ENCODE measurements around the gene PPP1R3E.
"Not testable (repeated sequence)": the region's sequence is repeated elsewhere in the genome, so short reads cannot be mapped to it uniquely, and the experiment has no call there.

PPP1R3E gene

GRCh38 chr14:23302290-23303225 lies at the start of gene PPP1R3E:
Gene PPP1R3E, minus strand, starts transcription at chr14:23302859. Its CDS starts 283 bp downstream, at chr14:23302576.
- DNase-seq (ENCODE audit: low read depth): peak; percentile 62

DNA sequence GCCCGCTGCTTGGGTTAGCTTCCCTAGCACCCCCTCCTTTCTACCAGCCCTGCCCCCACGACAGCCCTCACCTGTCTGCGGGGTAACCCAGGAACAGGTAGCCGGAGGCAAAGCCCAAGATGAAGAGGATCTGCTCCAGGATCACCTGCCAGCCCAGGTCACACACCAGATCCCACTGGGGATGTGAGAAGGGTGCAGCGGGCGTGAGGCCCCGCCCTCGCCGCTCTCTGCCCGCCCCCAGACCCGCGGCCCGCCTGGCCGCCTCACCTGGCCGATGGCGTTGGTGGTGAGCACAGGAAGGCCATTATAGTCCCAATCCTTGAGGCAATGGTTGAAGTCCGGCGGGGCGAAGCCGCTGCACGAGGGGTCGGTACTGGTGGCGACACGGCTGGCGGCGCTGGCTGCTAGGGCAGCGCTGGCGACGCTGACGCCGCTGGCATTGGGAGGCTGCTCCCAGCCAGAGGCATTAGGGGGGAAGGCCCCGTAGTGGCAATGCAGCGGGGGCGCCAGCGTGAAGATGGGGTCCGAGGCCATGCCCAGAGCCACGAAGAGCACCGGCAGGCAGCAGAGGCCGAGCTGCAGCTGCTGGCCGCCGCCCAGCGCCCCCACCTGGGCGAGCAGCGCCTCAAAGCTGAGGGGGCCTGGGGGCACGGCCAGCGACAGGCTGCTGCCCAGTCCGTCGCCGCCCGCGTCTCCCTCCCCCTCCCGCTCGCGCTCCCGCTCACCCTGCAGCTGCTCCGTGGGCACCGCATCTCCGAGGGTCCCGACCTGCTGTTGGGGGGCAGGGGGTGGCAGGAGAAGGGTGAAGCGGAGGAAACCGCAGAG lies 49.2 kb upstream of the PPP1R3E start:
- DNase-seq (ENCODE audit: low read depth): no peak

GRCh38 chr14:23349156-23349845 lies 46.6 kb upstream of the PPP1R3E start:
- no peak for DNase-seq (ENCODE audit: low read depth)

GRCh38 chr14:23348297-23348655 lies 45.6 kb upstream of the PPP1R3E start:
- DNase-seq (ENCODE audit: low read depth): no peak

- no peak for DNase-seq (ENCODE audit: low read depth)
Observed at GRCh38 chr14:23347406-23348296, 45.0 kb upstream of the PPP1R3E start.

GRCh38 chr14:23346693-23347405 lies 44.2 kb upstream of the PPP1R3E start:
- no peak for DNase-seq (ENCODE audit: low read depth)

- no peak for DNase-seq (ENCODE audit: low read depth)
Observed at GRCh38 chr14:23345987-23346692, 43.5 kb upstream of the PPP1R3E start.

DNA sequence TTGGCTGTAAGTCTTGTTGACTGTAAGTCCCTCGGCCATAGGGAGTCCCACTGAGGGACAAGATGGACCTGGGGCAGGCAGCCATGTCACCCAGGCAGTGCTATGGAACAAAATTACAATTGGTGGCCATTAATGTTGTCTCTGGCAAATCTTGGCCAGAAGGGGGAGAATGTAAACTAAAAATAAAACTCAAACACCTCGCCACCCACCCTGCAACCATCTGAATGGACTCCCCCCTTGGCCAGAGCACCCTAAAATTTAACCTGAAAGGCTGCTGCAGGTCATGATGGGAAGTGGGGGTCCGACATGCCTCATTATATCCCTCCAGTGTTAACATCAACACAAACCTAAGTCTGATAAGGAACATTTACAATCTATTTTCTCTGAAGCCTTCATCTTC lies 41.8 kb upstream of the PPP1R3E start:
- DNase-seq (ENCODE audit: low read depth): no peak

GRCh38 chr14:23339506-23340268 lies 37.0 kb upstream of the PPP1R3E start:
- DNase-seq (ENCODE audit: low read depth): no peak

- no peak for DNase-seq (ENCODE audit: low read depth)
Observed at GRCh38 chr14:23335623-23336022, 33.0 kb upstream of the PPP1R3E start.

- peak; percentile 79 for DNase-seq (ENCODE audit: low read depth)
Observed at GRCh38 chr14:23327947-23328744, 25.5 kb upstream of the PPP1R3E start.

- no peak for DNase-seq (ENCODE audit: low read depth)
Observed at GRCh38 chr14:23326491-23327332, 24.1 kb upstream of the PPP1R3E start.

DNA sequence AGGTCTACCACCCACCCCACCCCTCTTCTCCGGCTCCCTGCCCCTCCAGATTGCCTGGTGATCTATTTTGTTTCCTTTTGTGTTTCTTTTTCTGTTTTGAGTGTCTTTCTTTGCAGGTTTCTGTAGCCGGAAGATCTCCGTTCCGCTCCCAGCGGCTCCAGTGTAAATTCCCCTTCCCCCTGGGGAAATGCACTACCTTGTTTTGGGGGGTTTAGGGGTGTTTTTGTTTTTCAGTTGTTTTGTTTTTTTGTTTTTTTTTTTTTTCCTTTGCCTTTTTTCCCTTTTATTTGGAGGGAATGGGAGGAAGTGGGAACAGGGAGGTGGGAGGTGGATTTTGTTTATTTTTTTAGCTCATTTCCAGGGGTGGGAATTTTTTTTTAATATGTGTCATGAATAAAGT lies 23.1 kb upstream of the PPP1R3E start:
- DNase-seq (ENCODE audit: low read depth): not testable (repeated sequence)

- DNase-seq (ENCODE audit: low read depth): no peak
Observed at GRCh38 chr14:23324993-23325392, 22.3 kb upstream of the PPP1R3E start.

GRCh38 chr14:23324455-23324846 lies 21.8 kb upstream of the PPP1R3E start:
- DNase-seq (ENCODE audit: low read depth): no peak

DNA sequence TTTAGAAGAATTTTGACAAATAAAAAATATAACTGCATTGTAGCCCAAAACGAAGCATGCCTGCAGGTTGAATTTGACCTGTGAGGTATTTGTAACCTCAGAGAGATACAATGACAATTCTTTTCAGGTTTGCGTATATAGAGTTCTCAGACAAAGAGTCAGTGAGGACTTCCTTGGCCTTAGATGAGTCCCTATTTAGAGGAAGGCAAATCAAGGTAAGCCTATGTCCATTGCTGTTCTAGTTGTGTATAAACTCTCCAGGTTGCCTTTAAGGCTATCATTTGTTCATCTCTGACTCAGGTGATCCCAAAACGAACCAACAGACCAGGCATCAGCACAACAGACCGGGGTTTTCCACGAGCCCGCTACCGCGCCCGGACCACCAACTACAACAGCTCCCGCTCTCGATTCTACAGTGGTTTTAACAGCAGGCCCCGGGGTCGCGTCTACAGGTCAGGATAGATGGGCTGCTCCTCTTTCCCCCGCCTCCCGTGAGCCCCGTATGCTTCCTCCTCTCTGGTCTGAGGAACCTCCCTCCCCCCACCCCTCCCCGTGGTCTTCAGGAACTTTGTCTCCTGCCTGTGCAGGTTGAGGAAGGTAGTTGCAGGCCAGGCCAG lies 21.3 kb upstream of the PPP1R3E start:
- no peak for DNase-seq (ENCODE audit: low read depth)
